Keratinocyte (primary cell): ENCODE data around the gene LANCL2.

ENCODE experiments used
- CTCF ChIP-seq, 3 experiments: IDR thresholded peaks in 1 of 3; conservative IDR thresholded peaks in 1 of 3; optimal IDR thresholded peaks in 1 of 3; 2 replicates in 2 of 3; 3 replicates in 1 of 3; pipeline versions ENCODE3 to v1.5.1; 2011; ENCODE audit warnings: low read length in 3 of 3, mild to moderate bottlenecking in 3 of 3, moderate library complexity in 2 of 3, control low read depth in 1 of 3, inconsistent platforms in 1 of 3; ENCODE audit not compliant: insufficient read depth in 2 of 3; ENCODE audit errors: extremely low read depth in 1 of 3
- EZH2 ChIP-seq: IDR thresholded peaks from one replicate; pipeline ENCODE4 v1.6.1; 2012; ENCODE audit warnings: inconsistent platforms, mild to moderate bottlenecking, low read length, moderate library complexity

GRCh38 chr7:55387062-55387965 is 22.2 kb downstream of the LANCL2 start:
- TF ChIP-seq EZH2, result no peak
- TF ChIP-seq CTCF (optimal IDR thresholded peaks at IDR 0.05 in 1 of 3, IDR thresholded peaks at IDR 0.05 in 1 of 3, conservative IDR thresholded peaks at IDR 0.05 in 1 of 3; ENCODE audit: extremely low read depth in 1 of 3, insufficient read depth in 2 of 3, low read length in 3 of 3), result no peak
